ENCODE results near the gene BAIAP2L1. TPM values are rescaled to one million over a fixed set of nuclear protein-coding genes. Genes with fewer than 3 reads are reported as not detected.
A peak's percentile ranks its signal among the peaks of the same experiment; 100 is the strongest.

BAIAP2L1 gene
- total RNA-seq, 1 donor from 2014 or later, result 1.9 TPM

DNA sequence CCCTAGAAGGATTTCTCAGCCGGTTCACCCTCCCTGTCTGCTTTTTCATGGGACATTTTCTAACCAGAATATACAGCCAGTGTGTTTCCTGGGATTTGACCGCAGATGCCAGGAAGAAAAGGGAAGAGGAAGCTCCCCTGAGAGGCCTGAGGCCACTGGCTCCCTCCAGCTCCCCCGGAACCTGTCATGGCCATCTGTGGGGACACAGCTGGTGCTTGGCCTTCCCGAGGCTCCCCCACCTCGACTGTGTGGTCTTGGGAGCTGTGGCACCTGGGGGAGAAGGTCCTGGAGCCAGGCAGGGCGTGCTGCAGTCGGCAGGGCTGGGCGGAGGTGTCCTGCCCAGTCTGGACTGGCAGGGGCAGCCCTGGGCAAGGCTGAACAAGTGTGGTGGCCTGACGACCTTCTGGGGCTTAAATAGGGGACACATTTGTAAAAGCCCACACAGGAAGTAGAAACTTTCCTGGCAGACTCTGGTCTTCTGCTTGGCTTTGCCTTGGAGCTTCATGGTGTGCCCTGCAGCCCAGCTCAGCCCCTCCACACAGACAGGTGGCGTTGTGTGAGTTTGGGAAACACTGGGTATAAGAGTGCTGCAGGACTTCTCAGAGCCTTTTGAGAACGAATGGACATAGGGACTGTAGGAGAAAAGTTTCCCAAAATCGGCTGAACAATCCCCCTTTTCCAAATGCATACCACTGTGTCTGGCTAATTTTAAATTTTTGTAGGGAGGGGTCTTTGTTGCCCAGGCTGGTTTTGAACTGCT is 112.6 kb downstream of the BAIAP2L1 start:
- Mint-ChIP-seq H3K27ac (no peak overlapping the region), H3K9me3 (no peaks in the 10 kb centered on the region), H3K36me3 (ENCODE audit: low read depth) (peaks cover 8% of the 10 kb centered on the region), H3K4me1 (ENCODE audit: low read depth) (peaks cover 4% of the 10 kb centered on the region), H3K27me3 (ENCODE audit: low read depth) (no peaks in the 10 kb centered on the region), H3K4me3 (ENCODE audit: low read depth) (no peak overlapping the region)
- intact Hi-C loops (cut with micrococcal nuclease), result loop anchor here (10.0 kb wide), 1 partner anchor 183 kb away; the partner anchor contains the start of gene LMTK2
- DNase-seq (ENCODE audit: low spot score), result no peak

GRCh38 chr7:98287486-98287959 is 113.4 kb downstream of the BAIAP2L1 start:
- intact Hi-C loops (cut with micrococcal nuclease), result loop anchor here (10.0 kb wide), 1 partner anchor 183 kb away; the partner anchor contains the start of gene LMTK2
- DNase-seq (ENCODE audit: low spot score), result no peak
- H3K9me3 Mint-ChIP-seq, result no peaks in the 10 kb centered on the region
- no peak overlapping the region for H3K4me3 Mint-ChIP-seq (ENCODE audit: low read depth)
- H3K4me1 Mint-ChIP-seq (ENCODE audit: low read depth), result peaks cover 11% of the 10 kb centered on the region
- peaks cover 15% of the 10 kb centered on the region for H3K36me3 Mint-ChIP-seq (ENCODE audit: low read depth)
- H3K27ac Mint-ChIP-seq, result no peak overlapping the region
- no peaks in the 10 kb centered on the region for H3K27me3 Mint-ChIP-seq (ENCODE audit: low read depth)

- no peak overlapping the region for H3K4me3 Mint-ChIP-seq (ENCODE audit: low read depth)
- no peak overlapping the region for H3K27ac Mint-ChIP-seq
- H3K27me3 Mint-ChIP-seq (ENCODE audit: low read depth), result no peaks in the 10 kb centered on the region
- peaks cover 13% of the 10 kb centered on the region for H3K4me1 Mint-ChIP-seq (ENCODE audit: low read depth)
- no peak for DNase-seq (ENCODE audit: low spot score)
- peaks cover 16% of the 10 kb centered on the region for H3K36me3 Mint-ChIP-seq (ENCODE audit: low read depth)
- intact Hi-C loops (cut with micrococcal nuclease), result loop anchor here (10.0 kb wide), 1 partner anchor 182 kb away; the partner anchor contains the start of gene LMTK2
- no peaks in the 10 kb centered on the region for H3K9me3 Mint-ChIP-seq
Observed at GRCh38 chr7:98286701-98287485, 114.0 kb downstream of the BAIAP2L1 start.

DNA sequence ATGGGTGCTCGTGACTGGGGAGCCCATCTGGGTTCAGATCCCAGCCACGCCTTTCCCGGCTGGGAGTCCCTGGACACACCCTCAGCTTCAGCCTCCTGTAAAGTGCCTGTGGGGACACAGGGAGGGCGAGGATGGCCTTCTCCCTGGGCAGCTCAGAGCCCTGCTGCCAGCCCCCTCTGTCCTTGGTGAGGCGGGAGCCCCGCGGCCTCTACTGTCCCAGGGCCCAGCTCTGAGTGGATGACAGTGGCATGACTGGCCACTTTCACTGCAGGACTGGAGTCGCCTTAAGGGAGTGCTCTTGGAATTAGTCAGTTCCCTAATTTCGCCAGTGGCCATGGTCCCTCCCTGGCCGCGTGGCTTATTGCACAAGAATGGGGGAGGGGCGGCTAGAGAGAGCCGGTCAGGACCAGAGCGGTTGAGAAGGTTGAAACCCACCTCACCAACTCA is 114.8 kb downstream of the BAIAP2L1 start:
- no peaks in the 10 kb centered on the region for H3K9me3 Mint-ChIP-seq
- intact Hi-C loops (cut with micrococcal nuclease), result loop anchor here (10.0 kb wide), 1 partner anchor 181 kb away; the partner anchor contains the start of gene LMTK2
- H3K36me3 Mint-ChIP-seq (ENCODE audit: low read depth), result peaks cover 16% of the 10 kb centered on the region
- peaks cover 13% of the 10 kb centered on the region for H3K4me1 Mint-ChIP-seq (ENCODE audit: low read depth)
- H3K4me3 Mint-ChIP-seq (ENCODE audit: low read depth), result no peak overlapping the region
- H3K27me3 Mint-ChIP-seq (ENCODE audit: low read depth), result no peaks in the 10 kb centered on the region
- no peak overlapping the region for H3K27ac Mint-ChIP-seq
- DNase-seq (ENCODE audit: low spot score), result no peak

DNA sequence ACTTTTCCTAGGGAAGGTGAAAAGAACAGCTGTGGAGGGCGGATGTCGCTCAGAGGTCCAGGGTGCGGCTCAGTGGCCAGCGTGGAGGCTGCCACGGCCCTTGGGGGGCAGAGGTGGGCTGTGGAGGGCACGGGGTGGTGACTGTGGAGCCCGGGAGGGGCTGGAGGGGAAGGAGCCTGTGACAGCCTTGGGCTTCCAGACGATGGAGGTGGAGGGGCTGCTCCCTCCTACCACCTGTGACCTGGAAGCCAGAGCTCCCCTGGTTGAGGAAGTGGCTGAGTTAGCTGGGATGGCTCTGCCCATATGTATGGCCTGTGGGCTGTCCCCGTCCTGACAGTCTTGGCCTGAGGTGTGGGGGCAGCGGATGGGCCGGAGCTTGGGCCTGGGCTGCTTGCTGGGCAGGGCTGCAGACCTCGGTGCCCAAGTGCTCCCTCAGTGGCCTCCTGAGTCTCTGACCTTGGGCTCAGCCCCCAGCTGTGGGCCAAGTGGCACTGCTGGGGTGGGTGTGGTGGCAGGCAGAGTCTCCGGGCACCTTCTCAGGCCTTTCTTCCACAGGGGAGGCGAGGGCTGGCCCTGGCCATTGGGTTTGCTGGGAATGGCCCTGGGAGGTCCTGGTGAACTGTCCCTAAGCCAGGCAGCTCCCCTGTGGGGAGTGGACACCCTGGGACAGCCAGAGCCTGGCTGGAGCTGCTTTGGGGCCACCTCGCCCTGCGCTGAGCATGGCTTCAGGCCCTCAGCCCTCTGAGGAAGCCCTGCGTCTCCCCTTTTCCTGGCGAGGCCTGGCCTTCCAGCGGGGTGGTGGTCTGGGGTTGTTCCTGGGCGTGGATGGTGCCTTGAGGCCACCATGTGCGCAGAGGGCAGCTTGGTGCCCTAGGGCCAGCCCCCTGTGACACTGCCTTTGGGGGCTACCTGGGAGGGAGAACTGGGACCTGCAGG is 115.5 kb downstream of the BAIAP2L1 start:
- Mint-ChIP-seq H3K4me3 (ENCODE audit: low read depth) (no peak overlapping the region), H3K9me3 (no peaks in the 10 kb centered on the region), H3K4me1 (ENCODE audit: low read depth) (peaks cover 13% of the 10 kb centered on the region), H3K27ac (no peak overlapping the region), H3K27me3 (ENCODE audit: low read depth) (no peaks in the 10 kb centered on the region), H3K36me3 (ENCODE audit: low read depth) (peaks cover 16% of the 10 kb centered on the region)
- no peak for DNase-seq (ENCODE audit: low spot score)
- intact Hi-C loops (cut with micrococcal nuclease), result loop anchor here (10.0 kb wide), 1 partner anchor 181 kb away; the partner anchor contains the start of gene LMTK2

DNA sequence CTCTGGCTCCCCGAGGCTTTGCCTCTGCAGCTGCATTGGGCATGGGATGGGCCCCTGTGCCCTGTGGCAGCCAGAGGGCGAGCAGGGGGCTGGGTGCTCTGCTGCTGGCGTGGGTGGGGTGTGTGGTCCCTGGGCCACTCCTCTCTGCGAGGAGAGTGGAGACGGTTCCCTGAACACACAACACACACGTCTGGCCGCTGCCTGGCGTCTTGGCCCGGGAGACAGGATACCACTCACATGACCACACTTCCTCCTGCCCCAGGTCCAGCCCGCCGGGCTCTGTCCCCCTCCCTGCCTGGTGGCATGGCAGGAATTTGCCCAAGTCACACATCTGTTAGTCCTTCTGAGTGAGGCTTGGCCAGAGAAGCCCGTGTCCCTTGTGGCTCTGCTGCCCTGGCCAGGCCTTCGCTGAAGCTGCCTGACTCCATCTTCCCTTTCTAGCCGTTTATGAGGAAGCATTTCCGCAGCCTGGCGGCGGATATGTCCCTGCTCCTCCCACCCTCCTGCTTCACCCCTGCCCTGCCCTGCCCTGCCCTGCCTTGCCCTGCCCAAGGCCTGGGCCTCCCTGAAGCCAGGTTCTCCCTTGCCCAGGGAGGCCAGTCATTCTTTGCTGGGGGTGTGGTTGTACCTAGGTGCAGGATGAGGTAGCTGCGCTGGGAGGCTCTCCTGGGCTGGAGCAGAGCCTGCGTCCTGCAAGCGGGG is 116.4 kb downstream of the BAIAP2L1 start:
- H3K4me1 Mint-ChIP-seq (ENCODE audit: low read depth), result peaks cover 13% of the 10 kb centered on the region
- H3K36me3 Mint-ChIP-seq (ENCODE audit: low read depth), result peaks cover 16% of the 10 kb centered on the region
- DNase-seq (ENCODE audit: low spot score), result no peak
- H3K27ac Mint-ChIP-seq, result peak overlapping the region; percentile 22
- H3K9me3 Mint-ChIP-seq, result no peaks in the 10 kb centered on the region
- intact Hi-C loops (cut with micrococcal nuclease), result loop anchor here (5.0 to 10.0 kb wide), 2 partner anchors 118 to 180 kb away; partner anchors contain the start of genes BAIAP2L1 and LMTK2
- no peaks in the 10 kb centered on the region for H3K27me3 Mint-ChIP-seq (ENCODE audit: low read depth)
- peak overlapping the region; percentile 8 for H3K4me3 Mint-ChIP-seq (ENCODE audit: low read depth)

DNA sequence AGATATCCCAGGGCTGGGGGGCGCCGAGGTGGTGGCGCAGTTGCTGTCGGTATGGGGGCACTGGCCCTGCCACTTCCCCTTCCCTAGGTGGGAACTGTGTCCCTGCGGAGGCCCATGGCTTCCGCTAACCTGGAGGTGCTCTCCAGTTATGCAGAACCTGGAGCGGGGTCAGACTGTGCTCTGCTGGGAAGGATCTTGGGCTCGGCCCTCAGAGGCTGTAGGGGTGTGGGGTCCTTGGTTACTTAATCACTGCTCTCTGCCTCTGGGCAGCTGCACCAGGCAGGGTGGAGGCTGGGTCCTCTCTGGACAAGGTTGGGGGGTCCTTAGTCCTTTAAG is 117.0 kb downstream of the BAIAP2L1 start:
- intact Hi-C loops (cut with micrococcal nuclease), result loop anchor here (5.0 to 10.0 kb wide), 2 partner anchors 118 to 179 kb away; partner anchors contain the start of genes BAIAP2L1 and LMTK2
- peaks cover 13% of the 10 kb centered on the region for H3K4me1 Mint-ChIP-seq (ENCODE audit: low read depth)
- H3K36me3 Mint-ChIP-seq (ENCODE audit: low read depth), result peaks cover 16% of the 10 kb centered on the region
- no peak overlapping the region for H3K27ac Mint-ChIP-seq
- no peaks in the 10 kb centered on the region for H3K9me3 Mint-ChIP-seq
- H3K4me3 Mint-ChIP-seq (ENCODE audit: low read depth), result no peak overlapping the region
- no peak for DNase-seq (ENCODE audit: low spot score)
- no peaks in the 10 kb centered on the region for H3K27me3 Mint-ChIP-seq (ENCODE audit: low read depth)

- Mint-ChIP-seq H3K27ac (no peak overlapping the region), H3K36me3 (ENCODE audit: low read depth) (peaks cover 16% of the 10 kb centered on the region), H3K9me3 (no peaks in the 10 kb centered on the region), H3K4me3 (ENCODE audit: low read depth) (peak overlapping the region; percentile 86), H3K27me3 (ENCODE audit: low read depth) (no peaks in the 10 kb centered on the region), H3K4me1 (ENCODE audit: low read depth) (peaks cover 13% of the 10 kb centered on the region)
- intact Hi-C loops (cut with micrococcal nuclease), result loop anchor here (5.0 to 10.0 kb wide), 2 partner anchors 119 to 179 kb away; partner anchors contain the start of genes BAIAP2L1 and LMTK2
- DNase-seq (ENCODE audit: low spot score), result no peak
Observed at GRCh38 chr7:98283127-98283886, 117.6 kb downstream of the BAIAP2L1 start.

DNA sequence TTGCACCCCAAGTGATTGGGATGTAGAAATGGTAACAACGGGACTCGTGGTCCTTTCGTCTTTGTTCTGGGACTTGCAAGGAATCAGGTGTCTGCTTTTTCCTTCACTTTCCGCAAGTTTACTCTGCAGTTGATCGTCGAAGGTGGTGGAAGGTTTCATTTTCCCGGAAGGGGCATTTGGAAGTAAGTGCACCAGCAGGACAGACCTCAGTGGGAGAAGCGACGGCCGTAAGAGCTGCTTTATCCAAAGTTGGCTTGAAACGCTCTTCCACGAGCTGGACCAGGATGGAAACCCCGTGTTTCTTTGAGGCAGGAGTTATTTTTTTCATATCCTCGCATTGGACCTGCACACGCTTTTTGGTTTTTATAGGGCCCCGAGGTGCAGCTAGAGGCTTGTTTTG is 118.2 kb downstream of the BAIAP2L1 start:
- Mint-ChIP-seq H3K4me1 (ENCODE audit: low read depth) (peaks cover 13% of the 10 kb centered on the region), H3K9me3 (no peaks in the 10 kb centered on the region), H3K36me3 (ENCODE audit: low read depth) (peaks cover 16% of the 10 kb centered on the region), H3K4me3 (ENCODE audit: low read depth) (peak overlapping the region; percentile 86), H3K27me3 (ENCODE audit: low read depth) (no peaks in the 10 kb centered on the region), H3K27ac (peak overlapping the region; percentile 36)
- intact Hi-C loops (cut with micrococcal nuclease), result loop anchor here (5.0 to 10.0 kb wide), 2 partner anchors 120 to 178 kb away; partner anchors contain the start of genes BAIAP2L1 and LMTK2
- no peak for DNase-seq (ENCODE audit: low spot score)

- peak; percentile 17 for DNase-seq (ENCODE audit: low spot score)
- H3K4me3 Mint-ChIP-seq (ENCODE audit: low read depth), result peak overlapping the region; percentile 86
- intact Hi-C loops (cut with micrococcal nuclease), result loop anchor here (1.0 to 10.0 kb wide), 3 partner anchors 31 to 177 kb away; partner anchors contain the start of genes BAIAP2L1 and LMTK2
- H3K27ac Mint-ChIP-seq, result peak overlapping the region; percentile 67
- no peaks in the 10 kb centered on the region for H3K9me3 Mint-ChIP-seq
- H3K36me3 Mint-ChIP-seq (ENCODE audit: low read depth), result peaks cover 16% of the 10 kb centered on the region
- H3K27me3 Mint-ChIP-seq (ENCODE audit: low read depth), result no peaks in the 10 kb centered on the region
- peaks cover 13% of the 10 kb centered on the region for H3K4me1 Mint-ChIP-seq (ENCODE audit: low read depth)
Observed at GRCh38 chr7:98281757-98282606, 118.9 kb downstream of the BAIAP2L1 start.

Measured in activated T-helper 2 cell treated with anti-CD3 and anti-CD28 coated beads, Interferon-gamma antibody, Interleukin-2, Interleukin-4, amounts not matched to agents 10 μg/mL and 5 μg/mL and 100 μg/mL, durations not matched to agents 14 hours and 24 hours and 36 hours (primary cell).